Suprapubic skin (tissue), 4 donors: Measurements from ENCODE around the gene RAB3B. TPM values are rescaled to one million over a fixed set of nuclear protein-coding genes. Genes with fewer than 3 reads are reported as not detected.

ENCODE experiments used
- DNase-seq, 2 donors: peaks; one replicate each; pipeline ENCODE4 v3.0.0-alpha.2; 2019; ENCODE audit warnings: low spot score in 2 of 2
- H3K27ac ChIP-seq: fragments of 200-600 bp; sonication (generic); one replicate; pipeline ENCODE4 v1.5.1; 2019
- H3K27me3 ChIP-seq: fragments of 200-600 bp; sonication (generic); one replicate; pipeline ENCODE4 v1.5.1; 2019
- H3K36me3 ChIP-seq: fragments of 200-600 bp; sonication (generic); one replicate; pipeline ENCODE4 v1.5.1; 2019
- H3K4me1 ChIP-seq: fragments of 200-600 bp; sonication (generic); one replicate; pipeline ENCODE4 v1.5.1; 2019
- H3K4me3 ChIP-seq: fragments of 200-600 bp; sonication (generic); one replicate; pipeline ENCODE4 v1.5.1; 2019; ENCODE audit warnings: mild to moderate bottlenecking
- H3K9me3 ChIP-seq: fragments of 200-600 bp; sonication (generic); one replicate; pipeline ENCODE4 v1.5.1; 2019
- EP300 ChIP-seq: sonication (generic); formaldehyde crosslinking; IDR thresholded peaks from one replicate; pipeline ENCODE4 v1.6.1; 2017; ENCODE audit warnings: antibody characterized with exemption
- POLR2A ChIP-seq, 2 donors: fragments of 450-650 bp; IDR thresholded peaks; one replicate each; pipeline ENCODE4 v1.6.1; 2017; ENCODE audit warnings: antibody characterized with exemption in 2 of 2, mild to moderate bottlenecking in 2 of 2, moderate library complexity in 2 of 2
- POLR2AphosphoS5 ChIP-seq, 3 donors: sonication (generic); formaldehyde crosslinking; IDR thresholded peaks; one replicate each; pipeline ENCODE4 v1.6.1; 2017; ENCODE audit warnings: antibody characterized with exemption in 3 of 3
- WGBS: methylation state at CpG from one replicate; pipeline ENCODE4 v1.1.5; 2018; 5-methylcytosine and 5-hydroxymethylcytosine counted together
- total RNA-seq, 4 donors: library from RNA; depleted of rRNA; stranded (reverse); fragments of >200 nt; gene quantifications; one replicate each; pipeline ENCODE4 v1.1.0, GENCODE V29; 2016
- TF ChIP-seq, protein P1 (sequence below), 2 donors: fragments of 200-600 bp in 1 of 2; fragments of 450-650 bp in 1 of 2; sonication (generic) in 1 of 2; IDR thresholded peaks; one replicate each; pipeline ENCODE4 v1.5.1; 2016 to 2019; ENCODE audit warnings: antibody characterized with exemption in 2 of 2, mild to moderate bottlenecking in 1 of 2, moderate library complexity in 1 of 2

The RAB3B gene
- total RNA-seq, 4 donors from 2014 or later = 2.8 to 6.8 (median 5.6) TPM

DNA sequence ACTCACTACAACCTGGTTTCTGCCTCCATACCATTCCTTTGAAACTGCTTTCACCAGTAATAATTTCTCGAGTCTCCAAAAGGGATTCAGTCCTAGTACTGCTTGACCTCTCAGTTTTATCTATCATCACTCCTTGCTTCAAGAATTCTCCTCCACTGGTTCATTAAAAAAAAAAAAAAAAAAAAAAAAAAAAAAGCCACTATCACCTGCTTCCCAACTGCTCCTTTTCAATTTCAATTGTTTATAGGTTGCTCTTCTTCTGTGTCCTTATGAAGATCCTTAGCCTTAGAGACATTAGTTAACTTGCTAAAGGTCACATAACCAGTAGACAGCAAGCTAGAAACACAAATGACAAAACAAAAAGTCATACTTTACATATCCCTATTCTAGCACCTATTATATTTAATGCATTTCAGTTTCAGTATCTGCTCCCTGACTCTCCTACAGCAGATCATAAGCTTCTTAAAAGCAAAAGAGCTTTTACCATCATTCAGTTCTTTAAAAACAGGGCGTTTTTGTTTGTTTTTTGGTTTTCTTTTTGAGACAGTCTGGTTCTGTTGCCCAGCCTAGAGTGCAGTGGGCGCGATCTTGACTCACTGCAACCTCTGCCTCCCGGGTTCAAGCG lies 119.0 kb downstream of the RAB3B start:
- Histone ChIP-seq H3K4me1 (peaks cover 32% of the 10 kb centered on the region), H3K27ac (no peak overlapping the region), H3K4me3 (no peak overlapping the region), H3K27me3 (no peaks in the 10 kb centered on the region), H3K9me3 (no peaks in the 10 kb centered on the region), H3K36me3 (no peaks in the 10 kb centered on the region)
- no peak for DNase-seq
- TF ChIP-seq POLR2A (IDR thresholded peaks at IDR 0.05) = no peak
- TF ChIP-seq, protein P1, sequence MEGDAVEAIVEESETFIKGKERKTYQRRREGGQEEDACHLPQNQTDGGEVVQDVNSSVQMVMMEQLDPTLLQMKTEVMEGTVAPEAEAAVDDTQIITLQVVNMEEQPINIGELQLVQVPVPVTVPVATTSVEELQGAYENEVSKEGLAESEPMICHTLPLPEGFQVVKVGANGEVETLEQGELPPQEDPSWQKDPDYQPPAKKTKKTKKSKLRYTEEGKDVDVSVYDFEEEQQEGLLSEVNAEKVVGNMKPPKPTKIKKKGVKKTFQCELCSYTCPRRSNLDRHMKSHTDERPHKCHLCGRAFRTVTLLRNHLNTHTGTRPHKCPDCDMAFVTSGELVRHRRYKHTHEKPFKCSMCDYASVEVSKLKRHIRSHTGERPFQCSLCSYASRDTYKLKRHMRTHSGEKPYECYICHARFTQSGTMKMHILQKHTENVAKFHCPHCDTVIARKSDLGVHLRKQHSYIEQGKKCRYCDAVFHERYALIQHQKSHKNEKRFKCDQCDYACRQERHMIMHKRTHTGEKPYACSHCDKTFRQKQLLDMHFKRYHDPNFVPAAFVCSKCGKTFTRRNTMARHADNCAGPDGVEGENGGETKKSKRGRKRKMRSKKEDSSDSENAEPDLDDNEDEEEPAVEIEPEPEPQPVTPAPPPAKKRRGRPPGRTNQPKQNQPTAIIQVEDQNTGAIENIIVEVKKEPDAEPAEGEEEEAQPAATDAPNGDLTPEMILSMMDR (IDR thresholded peaks at IDR 0.05) = no peak
- TF ChIP-seq EP300 = no peak
- 93% methylated on average over 6 of the region's 6 CpGs for WGBS

DNA sequence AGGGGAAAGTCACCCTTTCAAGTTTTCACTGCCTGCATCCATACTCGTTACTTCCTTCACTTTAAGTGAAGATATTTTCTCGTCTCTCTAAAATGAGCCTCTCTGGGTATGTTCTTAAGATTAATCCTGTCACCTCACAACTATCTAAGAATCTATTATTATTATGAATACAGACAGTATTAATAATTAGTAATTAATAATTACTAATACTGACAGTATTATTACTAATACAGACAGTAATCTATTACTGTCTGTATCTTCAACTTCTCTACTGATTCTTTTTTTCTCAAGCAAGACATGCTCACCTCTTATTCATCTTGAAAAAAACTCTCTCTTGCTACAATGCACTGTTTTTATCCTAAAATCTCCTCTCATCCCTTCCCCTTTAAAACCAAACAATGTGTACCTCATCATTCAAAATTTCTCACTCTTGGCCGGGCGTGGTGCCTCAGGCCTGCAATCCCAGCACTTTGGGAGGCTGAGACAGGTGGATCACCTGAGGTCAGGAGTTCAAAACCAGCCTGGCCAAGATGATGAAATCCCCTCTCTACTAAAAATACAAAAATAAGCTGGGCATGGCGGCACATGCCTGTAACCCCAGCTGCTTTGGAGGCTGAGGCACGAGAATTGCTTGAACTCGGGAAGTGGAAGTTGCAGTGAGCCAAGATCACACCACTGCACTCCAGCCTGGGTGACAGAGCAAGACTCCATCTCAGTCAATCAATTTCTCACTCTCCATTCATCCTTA lies 119.7 kb downstream of the RAB3B start:
- Histone ChIP-seq H3K4me3 (no peak overlapping the region), H3K36me3 (no peaks in the 10 kb centered on the region), H3K4me1 (peaks cover 25% of the 10 kb centered on the region), H3K27ac (no peak overlapping the region), H3K9me3 (no peaks in the 10 kb centered on the region), H3K27me3 (no peaks in the 10 kb centered on the region)
- DNase-seq = no peak
- WGBS = 65% methylated on average over 7 of the region's 7 CpGs
- TF ChIP-seq POLR2AphosphoS5 (IDR thresholded peaks at IDR 0.05) (no peak), EP300 (no peak)

GRCh38 chr1:51867479-51868232 lies 122.8 kb downstream of the RAB3B start:
- H3K9me3 ChIP-seq = no peaks in the 10 kb centered on the region
- peaks cover 4% of the 10 kb centered on the region for H3K36me3 ChIP-seq
- DNase-seq = no peak
- H3K27ac ChIP-seq = no peak overlapping the region
- TF ChIP-seq EP300 (no peak), POLR2AphosphoS5 (IDR thresholded peaks at IDR 0.05) (no peak), POLR2A (IDR thresholded peaks at IDR 0.05) (no peak)
- TF ChIP-seq, protein P1 (IDR thresholded peaks at IDR 0.05) = no peak
- no peak overlapping the region for H3K4me3 ChIP-seq
- peaks cover 13% of the 10 kb centered on the region for H3K4me1 ChIP-seq
- H3K27me3 ChIP-seq = no peaks in the 10 kb centered on the region
- 84% methylated on average over 4 of the region's 4 CpGs for WGBS

GRCh38 chr1:51863384-51863783 lies 127.1 kb downstream of the RAB3B start:
- H3K4me1 ChIP-seq = peaks cover 3% of the 10 kb centered on the region
- no peaks in the 10 kb centered on the region for H3K27me3 ChIP-seq
- peaks cover 4% of the 10 kb centered on the region for H3K36me3 ChIP-seq
- H3K9me3 ChIP-seq = no peaks in the 10 kb centered on the region
- H3K4me3 ChIP-seq = no peak overlapping the region
- 95% methylated on average over 2 of the region's 2 CpGs for WGBS
- TF ChIP-seq POLR2AphosphoS5 (IDR thresholded peaks at IDR 0.05) = no peak
- TF ChIP-seq EP300 = no peak
- no peak for DNase-seq
- H3K27ac ChIP-seq = no peak overlapping the region

GRCh38 chr1:51861669-51862068 lies 128.8 kb downstream of the RAB3B start:
- Histone ChIP-seq H3K4me3 (no peak overlapping the region), H3K36me3 (peaks cover 4% of the 10 kb centered on the region), H3K27ac (no peak overlapping the region), H3K27me3 (no peaks in the 10 kb centered on the region), H3K9me3 (no peaks in the 10 kb centered on the region), H3K4me1 (peaks cover 3% of the 10 kb centered on the region)
- 96% methylated on average over 5 of the region's 5 CpGs for WGBS
- TF ChIP-seq EP300 = no peak
- TF ChIP-seq, protein P1 (IDR thresholded peaks at IDR 0.05) = no peak
- TF ChIP-seq POLR2AphosphoS5 (IDR thresholded peaks at IDR 0.05) = no peak
- TF ChIP-seq POLR2A (IDR thresholded peaks at IDR 0.05) = no peak
- no peak for DNase-seq

GRCh38 chr1:51859735-51860134 lies 130.8 kb downstream of the RAB3B start:
- no peaks in the 10 kb centered on the region for H3K27me3 ChIP-seq
- H3K4me3 ChIP-seq = no peak overlapping the region
- peaks cover 10% of the 10 kb centered on the region for H3K36me3 ChIP-seq
- DNase-seq = no peak
- 90% methylated on average over 2 of the region's 2 CpGs for WGBS
- peaks cover 3% of the 10 kb centered on the region for H3K4me1 ChIP-seq
- no peaks in the 10 kb centered on the region for H3K9me3 ChIP-seq
- TF ChIP-seq POLR2AphosphoS5 (IDR thresholded peaks at IDR 0.05) (no peak), POLR2A (IDR thresholded peaks at IDR 0.05) (no peak), EP300 (no peak)
- TF ChIP-seq, protein P1 (IDR thresholded peaks at IDR 0.05) = no peak
- no peak overlapping the region for H3K27ac ChIP-seq
